ENCODE data around the gene GLI1. TPM values are rescaled to one million over a fixed set of nuclear protein-coding genes. Genes with fewer than 3 reads are reported as not detected.
A peak's percentile ranks its signal among the peaks of the same experiment; 100 is the strongest.
"Not testable (repeated sequence)": the region's sequence is repeated elsewhere in the genome, so short reads cannot be mapped to it uniquely, and the experiment has no call there.

Gene GLI1
- total RNA-seq, 2 experiments from 2014 or later = 4.6 to 6.5 TPM

- no peaks in the 10 kb centered on the region for H3K9me2 ChIP-seq (ENCODE audit: insufficient read depth, low read length)
- no peak overlapping the region for H3K27ac ChIP-seq (ENCODE audit: low read depth, low read length, poor library complexity, severe bottlenecking)
- peaks cover 40% of the 10 kb centered on the region for H3K79me2 ChIP-seq (ENCODE audit: insufficient read depth, low read depth, low read length)
- H3K36me3 ChIP-seq (ENCODE audit: insufficient read depth, low read length) = peaks cover 73% of the 10 kb centered on the region
- H3K9me3 ChIP-seq (ENCODE audit: low read length) = no peaks in the 10 kb centered on the region
- no peak overlapping the region for H3K4me2 ChIP-seq (ENCODE audit: low read length)
- ChIA-PET CTCF (ENCODE audit: unreplicated experiment) (interaction anchor here (1.1 kb wide), 1 partner anchor 25 kb away, joined by 3 read pairs; no protein-coding TSS in a partner anchor), POLR2A (interaction anchor here (0.6 kb wide), 1 partner anchor 17 kb away, joined by 6 read pairs; no protein-coding TSS in a partner anchor)
- H3K4me1 ChIP-seq (ENCODE audit: insufficient read depth, low read length, poor library complexity, severe bottlenecking) = peaks cover 15% of the 10 kb centered on the region
- TF ChIP-seq CTCF (conservative IDR thresholded peaks at IDR 0.05; ENCODE audit: low read length) (peak; percentile 65), EZH2phosphoT487 (IDR thresholded peaks at IDR 0.05; ENCODE audit: borderline replicate concordance, low read depth, low read length) (no peak)
- TSS peak; percentile 36 for BruUV-seq (replicated peaks)
- no peaks in the 10 kb centered on the region; the same call in 1 of the 2 replicates for H4K20me1 ChIP-seq (ENCODE audit: insufficient read depth, low read length)
- intact Hi-C loops (cut with micrococcal nuclease; ENCODE audit: unreplicated experiment) = no loop called here
- no peak overlapping the region for H2AFZ ChIP-seq (ENCODE audit: low read length)
- peak; percentile 46 for DNase-seq (ENCODE audit: low spot score)
- no peak overlapping the region for H3K4me3 ChIP-seq (ENCODE audit: low read depth, low read length, poor library complexity, severe bottlenecking)
Observed at GRCh38 chr12:57491393-57492280, 32.1 kb downstream of the GLI1 start.

GRCh38 chr12:57495051-57495701, 35.6 kb downstream of the GLI1 start:
- DNase-seq (ENCODE audit: low spot score); H3K9me3 ChIP-seq (ENCODE audit: low read length); CTCF ChIA-PET (ENCODE audit: unreplicated experiment); intact Hi-C loops (cut with micrococcal nuclease; ENCODE audit: unreplicated experiment); H3K4me2 ChIP-seq (ENCODE audit: low read length); H3K4me1 ChIP-seq (ENCODE audit: insufficient read depth, low read length, poor library complexity, severe bottlenecking); BruUV-seq (replicated peaks); H4K20me1 ChIP-seq (ENCODE audit: insufficient read depth, low read length); H3K9me2 ChIP-seq (ENCODE audit: insufficient read depth, low read length); H3K27ac ChIP-seq (ENCODE audit: low read depth, low read length, poor library complexity, severe bottlenecking); H2AFZ ChIP-seq (ENCODE audit: low read length); H3K4me3 ChIP-seq (ENCODE audit: low read depth, low read length, poor library complexity, severe bottlenecking); POLR2A ChIA-PET: not testable (repeated sequence)
- Histone ChIP-seq H3K79me2 (ENCODE audit: insufficient read depth, low read depth, low read length) (peaks cover 17% of the 10 kb centered on the region), H3K36me3 (ENCODE audit: insufficient read depth, low read length) (peaks cover 81% of the 10 kb centered on the region)

- DNase-seq (ENCODE audit: low spot score) = no peak
- 0 out of 2 replicates have a peak, but pooled peaks cover 3% of the 10 kb centered on the region for H3K79me2 ChIP-seq (ENCODE audit: insufficient read depth, low read depth, low read length)
- H3K4me1 ChIP-seq (ENCODE audit: insufficient read depth, low read length, poor library complexity, severe bottlenecking) = no peaks in the 10 kb centered on the region
- no peak overlapping the region for H3K4me2 ChIP-seq (ENCODE audit: low read length)
- no peaks in the 10 kb centered on the region for H3K9me2 ChIP-seq (ENCODE audit: insufficient read depth, low read length)
- TF ChIP-seq CTCF (conservative IDR thresholded peaks at IDR 0.05; ENCODE audit: low read length) (no peak), EZH2phosphoT487 (IDR thresholded peaks at IDR 0.05; ENCODE audit: borderline replicate concordance, low read depth, low read length) (no peak)
- H3K27ac ChIP-seq (ENCODE audit: low read depth, low read length, poor library complexity, severe bottlenecking) = no peak overlapping the region
- H2AFZ ChIP-seq (ENCODE audit: low read length) = no peak overlapping the region
- no peak overlapping the region for H3K4me3 ChIP-seq (ENCODE audit: low read depth, low read length, poor library complexity, severe bottlenecking)
- H3K9me3 ChIP-seq (ENCODE audit: low read length) = no peaks in the 10 kb centered on the region
- H4K20me1 ChIP-seq (ENCODE audit: insufficient read depth, low read length) = no peaks in the 10 kb centered on the region
- POLR2A ChIA-PET = interaction anchor here (0.7 to 1.1 kb wide), 2 partner anchors 9 to 13 kb away, joined by 3 to 4 read pairs; no protein-coding TSS in a partner anchor
- CTCF ChIA-PET (ENCODE audit: unreplicated experiment) = no interaction called here
- peaks cover 81% of the 10 kb centered on the region for H3K36me3 ChIP-seq (ENCODE audit: insufficient read depth, low read length)
- no TSS peak for BruUV-seq (replicated peaks)
- intact Hi-C loops (cut with micrococcal nuclease; ENCODE audit: unreplicated experiment) = no loop called here
Observed at GRCh38 chr12:57496822-57497221, 37.2 kb downstream of the GLI1 start.
